NCI-H2196 (cell line): Measurements from ENCODE around the gene CHI3L2.
A peak's percentile ranks its signal among the peaks of the same experiment; 100 is the strongest.

Source experiments
- DNase-seq: peaks from one replicate; lab custom pipeline; 2025; ENCODE audit not compliant: unreplicated experiment; lab: John Stamatoyannopoulos, UW

The CHI3L2 gene

DNA sequence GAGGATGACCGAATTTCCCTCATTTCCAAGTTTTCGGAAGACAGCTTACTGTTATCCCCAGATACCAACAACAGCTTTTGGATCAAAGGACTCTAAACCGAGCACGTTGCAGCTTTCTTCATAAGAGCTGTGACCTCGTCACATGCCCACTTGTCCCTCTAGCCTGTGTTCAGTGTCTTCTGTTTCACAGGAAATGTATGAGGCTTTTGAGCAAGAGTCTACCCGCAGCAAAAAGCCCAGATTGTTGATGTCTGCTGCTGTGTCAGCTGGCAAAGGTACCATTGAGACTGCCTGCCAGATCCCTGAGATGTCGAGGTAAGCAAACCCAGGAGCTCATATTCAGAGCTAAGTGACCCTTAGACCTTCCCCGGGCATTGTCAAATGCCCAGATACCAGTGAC lies 24.1 kb downstream of the CHI3L2 start:
- DNase-seq, result no peak

- DNase-seq, result no peak
Observed at GRCh38 chr1:111252786-111253185, 25.3 kb downstream of the CHI3L2 start.

DNA sequence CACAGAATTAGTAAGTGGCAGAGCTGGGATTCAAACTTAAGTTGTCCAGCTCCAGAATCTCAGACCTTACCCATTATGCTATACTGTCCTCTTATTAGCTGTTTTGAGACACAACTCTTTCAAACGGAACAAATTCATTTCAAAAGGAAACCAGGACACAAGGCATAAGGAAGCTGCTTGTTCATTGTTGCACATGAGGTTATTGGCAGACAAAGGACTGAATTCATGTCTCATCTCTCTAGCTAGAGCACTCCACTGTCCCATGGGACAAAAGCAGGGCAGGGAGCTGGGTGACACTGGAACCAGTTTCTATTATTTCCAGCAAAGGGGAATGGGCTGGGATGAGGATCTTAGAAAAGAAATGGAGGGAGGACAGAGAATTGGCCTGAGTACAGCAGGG lies 26.4 kb downstream of the CHI3L2 start:
- no peak for DNase-seq

DNA sequence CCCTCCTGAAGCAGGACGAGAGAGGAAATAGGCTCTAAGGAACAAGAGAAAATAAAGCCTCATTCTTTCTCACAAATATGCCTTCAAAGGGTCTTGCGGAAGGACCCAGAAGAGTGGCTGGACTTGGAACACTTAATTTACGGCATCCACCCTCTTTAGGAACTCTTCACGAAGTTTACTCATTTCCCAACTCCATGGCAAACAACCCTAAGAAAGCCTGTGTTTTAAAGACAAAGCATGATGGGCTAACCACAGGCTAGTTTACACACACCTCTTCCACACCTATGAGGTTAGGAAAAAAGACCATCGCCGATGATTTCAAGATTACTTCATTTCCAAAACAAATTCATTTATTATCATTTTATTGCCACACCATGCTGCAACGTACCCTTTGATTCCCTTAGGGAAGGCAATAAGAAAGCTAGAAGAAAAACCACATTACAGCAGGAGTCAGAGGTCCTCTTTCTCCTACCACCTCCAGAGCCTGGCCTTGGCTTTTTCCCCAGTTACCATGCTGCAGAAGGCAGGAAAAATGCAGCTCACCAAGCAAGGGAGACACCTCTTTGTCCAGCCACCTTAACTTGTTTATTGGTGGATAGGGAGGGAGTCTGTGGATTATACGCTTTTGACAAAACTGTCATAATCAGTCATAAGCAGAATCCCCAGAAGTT lies 29.6 kb downstream of the CHI3L2 start:
- no peak for DNase-seq

DNA sequence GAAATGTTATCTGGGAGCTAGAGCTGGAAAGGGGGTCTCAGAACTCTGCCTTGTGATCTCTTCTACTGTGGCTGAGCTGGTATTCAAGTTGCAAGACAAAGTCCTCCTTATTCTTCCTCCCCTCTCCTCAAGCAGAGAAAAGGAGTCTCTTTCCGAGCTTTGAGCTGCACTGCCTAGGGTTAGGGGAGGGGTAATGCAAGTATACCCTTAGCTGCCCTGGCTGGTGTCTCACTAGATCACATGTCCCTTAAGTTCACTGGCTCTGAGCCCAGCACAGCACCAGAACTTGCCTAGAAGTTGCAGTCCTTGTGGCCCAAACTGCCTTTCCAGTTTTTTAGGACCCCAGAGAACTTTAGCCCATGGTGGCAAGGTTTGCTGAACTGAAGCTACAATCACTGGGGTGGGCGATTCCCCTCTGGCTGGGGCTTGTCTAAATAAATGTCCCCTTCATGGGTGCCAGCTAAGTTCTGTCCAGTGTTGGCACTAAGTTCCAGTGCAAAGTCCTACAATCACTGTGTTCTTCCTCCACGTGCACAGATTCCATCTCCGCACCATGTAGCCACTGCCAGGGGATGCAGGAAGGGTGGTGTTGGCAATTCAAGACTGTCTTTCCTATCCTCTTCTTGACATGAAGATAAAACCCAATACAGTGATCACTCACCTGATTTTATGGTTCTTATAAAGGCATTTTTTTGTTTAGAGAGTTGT lies 40.4 kb downstream of the CHI3L2 start:
- no peak for DNase-seq

DNA sequence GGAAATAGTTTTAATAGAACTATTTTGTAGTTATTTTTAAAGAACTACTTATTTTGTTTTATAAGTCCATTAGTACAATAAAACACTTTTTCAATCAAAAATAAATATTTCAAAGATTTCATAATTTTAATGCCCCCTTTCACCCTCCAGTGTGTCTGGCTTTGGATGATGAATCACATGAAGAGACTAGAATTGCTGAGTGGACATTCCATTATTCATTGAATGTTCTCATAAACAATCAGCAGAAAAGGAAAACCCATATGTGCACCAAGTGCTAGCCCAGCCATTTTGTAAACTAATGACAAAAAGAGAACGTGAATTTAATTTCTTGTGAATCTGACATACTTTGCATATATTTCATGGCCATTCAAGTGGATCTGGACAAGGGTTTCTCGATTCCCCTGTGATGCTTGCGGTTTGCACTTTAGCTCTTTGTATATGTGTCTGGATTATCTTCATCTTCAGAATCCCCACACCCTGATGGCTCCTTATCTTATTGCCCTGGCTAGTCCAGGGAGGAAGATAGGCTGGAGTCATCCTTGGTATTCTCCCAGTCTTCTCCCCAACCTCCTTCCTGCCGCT lies 42.4 kb downstream of the CHI3L2 start:
- no peak for DNase-seq

DNA sequence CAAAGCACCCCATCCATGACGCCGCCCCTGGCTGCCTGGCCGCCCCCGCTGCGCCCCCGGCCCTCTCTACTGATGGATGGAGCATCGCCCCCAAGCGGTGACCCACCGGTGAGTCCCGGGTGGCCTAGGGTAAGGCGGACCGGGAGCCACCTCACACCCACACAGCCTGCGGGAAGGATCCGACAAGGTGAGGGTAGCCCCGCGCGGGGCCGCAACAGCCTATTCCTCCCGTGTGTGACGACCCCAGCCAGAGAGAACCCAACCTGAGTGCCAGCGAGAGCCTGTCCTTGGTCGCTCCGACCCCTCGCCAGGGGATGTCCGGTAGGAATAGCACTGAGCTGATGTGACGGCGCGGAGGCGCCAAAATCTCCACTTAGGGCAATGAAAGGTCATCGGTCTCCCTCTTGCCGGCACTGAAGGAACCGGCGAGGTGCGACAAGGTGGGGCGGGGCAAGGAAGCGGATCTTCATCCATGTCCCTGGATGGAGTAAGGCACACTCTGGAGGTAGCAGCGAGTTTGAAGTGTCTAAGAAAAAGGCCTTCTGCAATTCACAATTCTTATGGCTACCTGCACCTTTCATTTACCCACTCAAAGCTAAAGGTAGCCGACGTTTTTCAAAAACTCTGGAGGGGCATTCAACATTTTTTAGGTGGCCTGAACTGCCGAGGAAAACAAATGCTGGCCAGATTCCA lies 43.4 kb downstream of the CHI3L2 start:
- no peak for DNase-seq

DNA sequence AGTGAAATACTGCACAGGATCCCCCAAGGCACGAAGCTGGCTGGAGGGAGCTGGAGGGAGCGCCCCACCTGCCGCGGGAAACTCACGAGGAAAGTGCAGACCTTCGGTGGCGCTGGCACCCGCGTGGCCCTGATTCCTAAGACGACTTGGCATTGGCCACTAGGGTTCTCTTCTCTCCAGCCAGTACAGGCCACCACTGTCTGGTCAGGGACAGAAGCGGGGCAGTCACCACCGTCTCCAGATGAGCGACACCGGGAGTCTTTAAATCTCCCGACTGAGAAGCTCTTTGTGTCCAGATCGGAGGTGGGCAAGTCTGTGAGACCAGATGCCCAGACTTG lies 43.9 kb downstream of the CHI3L2 start:
- DNase-seq, result no peak

DNA sequence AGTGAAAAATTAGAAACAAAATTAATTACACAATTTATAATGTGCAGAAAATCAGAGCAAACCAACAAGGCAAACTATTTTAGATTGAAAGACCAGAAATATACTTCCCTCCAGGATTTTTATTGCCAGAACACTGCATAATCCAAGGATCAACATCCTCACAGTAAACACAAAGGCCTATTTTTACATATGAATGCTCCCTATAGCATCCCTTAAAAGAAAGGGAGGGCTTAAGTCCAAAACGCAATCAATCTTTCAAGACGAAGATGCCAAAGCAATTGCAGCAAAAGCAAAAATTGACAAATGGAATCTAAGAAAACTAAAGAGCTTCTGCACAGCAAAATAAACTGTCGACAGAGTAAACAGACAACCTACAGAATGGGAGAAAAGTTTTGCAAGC lies 44.6 kb downstream of the CHI3L2 start:
- no peak for DNase-seq

- no peak for DNase-seq
Observed at GRCh38 chr1:111274653-111275052, 47.1 kb downstream of the CHI3L2 start.

- peak; percentile 23 for DNase-seq
Observed at GRCh38 chr1:111275079-111275478, 47.6 kb downstream of the CHI3L2 start.

- DNase-seq, result no peak
Observed at GRCh38 chr1:111275780-111276433, 48.4 kb downstream of the CHI3L2 start.

GRCh38 chr1:111279144-111279543 lies 51.6 kb downstream of the CHI3L2 start:
- DNase-seq, result no peak

GRCh38 chr1:111280267-111280666 lies 52.8 kb downstream of the CHI3L2 start:
- no peak for DNase-seq

DNA sequence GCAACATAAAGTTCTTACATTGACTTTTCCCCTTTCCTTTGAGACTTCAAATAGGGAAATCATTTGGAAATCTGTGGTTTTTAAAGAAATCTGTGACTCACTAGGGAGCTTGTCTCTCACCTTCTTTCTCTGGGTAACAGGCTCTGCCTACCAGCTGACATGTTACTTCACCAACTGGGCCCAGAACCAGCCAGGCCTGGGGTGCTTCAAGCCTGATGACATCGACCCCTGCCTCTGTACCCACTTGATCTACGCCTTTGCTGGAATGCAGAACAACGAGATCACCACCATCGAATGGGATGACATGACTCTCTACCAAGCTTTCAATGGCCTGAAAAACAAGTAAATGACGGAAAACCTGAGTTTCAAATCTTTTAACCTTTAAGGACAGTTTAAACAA lies 53.9 kb downstream of the CHI3L2 start:
- no peak for DNase-seq

- no peak for DNase-seq
Observed at GRCh38 chr1:111283838-111284237, 56.3 kb downstream of the CHI3L2 start.

GRCh38 chr1:111285879-111286278 lies 58.4 kb downstream of the CHI3L2 start:
- DNase-seq, result no peak

- no peak for DNase-seq
Observed at GRCh38 chr1:111286912-111287311, 59.4 kb downstream of the CHI3L2 start.

DNA sequence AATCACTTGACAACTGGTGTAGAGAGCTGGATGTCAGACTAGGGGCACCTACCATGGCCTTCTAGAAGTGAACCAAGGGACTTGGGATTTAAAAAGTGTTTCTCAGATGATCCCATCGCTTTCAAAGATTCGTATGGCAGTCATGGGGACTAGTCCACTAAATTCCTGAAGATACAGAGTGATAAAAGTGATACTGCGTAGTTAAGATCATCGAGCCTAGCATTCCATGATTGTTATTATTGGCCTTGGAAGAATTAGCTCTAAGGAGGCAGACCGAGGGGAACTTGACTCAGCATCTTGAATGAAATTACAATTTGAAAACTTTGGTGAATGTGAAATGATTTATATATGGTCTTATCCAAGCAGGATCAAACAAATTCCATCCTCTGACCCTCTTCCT lies 61.9 kb downstream of the CHI3L2 start:
- no peak for DNase-seq

- no peak for DNase-seq
Observed at GRCh38 chr1:111290104-111290503, 62.6 kb downstream of the CHI3L2 start.

DNA sequence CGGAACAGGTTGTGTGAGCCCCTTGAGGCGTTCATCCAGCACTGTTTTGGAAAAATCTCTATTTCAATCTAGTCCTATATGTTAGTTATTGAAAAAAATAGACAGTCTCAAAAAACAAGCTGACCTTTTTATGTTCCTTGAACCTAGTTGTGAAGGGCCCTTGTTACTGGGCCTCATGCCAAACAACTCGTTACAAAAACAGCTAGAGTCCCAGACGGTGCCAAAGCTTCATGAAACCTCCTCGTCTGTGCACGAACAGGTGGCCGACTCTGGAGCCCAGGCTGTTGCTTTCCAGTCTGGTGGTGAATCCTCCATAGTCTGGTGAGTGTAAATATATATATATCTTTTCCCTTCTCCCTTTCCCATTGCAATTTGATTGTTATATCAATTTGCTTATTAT lies 63.1 kb downstream of the CHI3L2 start, which contains the start of gene CHIA:
CHIA (plus strand) TSS at position 222 of the 400 bp plus-strand sequence. CDS start 19,617 bp downstream, outside the sequence.
- peak; percentile 88 for DNase-seq
